GM23338 (cell line): ENCODE measurements around the gene WARS2. TPM values are rescaled to one million over a fixed set of nuclear protein-coding genes. Genes with fewer than 3 reads are reported as not detected.

Experiments
- ATAC-seq: fragments of 200-7000 bp; cut with Tn5 transposase; 3 replicates; pipeline ENCODE4 v1.9.1; 2020
- DNase-seq: peaks from one replicate; pipeline ENCODE4 v3.0.0-alpha.2; 2015; ENCODE audit warnings: low spot score
- H2AFZ ChIP-seq: fragments of 200-600 bp; sonication (generic); 2 replicates; pipeline ENCODE4 v1.8.0; 2016; ENCODE audit warnings: antibody characterized with exemption, mild to moderate bottlenecking, moderate library complexity
- H3F3A ChIP-seq: fragments of 200-600 bp; sonication (generic); replicated peaks from 2 replicates; pipeline ENCODE4 v1.8.0; 2017; ENCODE audit warnings: antibody characterized with exemption, mixed run types, low read depth
- H3K27ac ChIP-seq: fragments of 200-600 bp; sonication (generic); 2 replicates; pipeline ENCODE4 v1.6.1; 2016; ENCODE audit warnings: low read depth
- H3K27me3 ChIP-seq: fragments of 200-600 bp; sonication (generic); 2 replicates; pipeline ENCODE4 v1.8.0; 2016; ENCODE audit warnings: mild to moderate bottlenecking, mixed run types, moderate library complexity; ENCODE audit not compliant: insufficient read depth
- H3K36me3 ChIP-seq: fragments of 200-600 bp; sonication (generic); 2 replicates; pipeline ENCODE4 v1.8.0; 2016; ENCODE audit warnings: mild to moderate bottlenecking; ENCODE audit not compliant: insufficient read depth
- H3K4me1 ChIP-seq: fragments of 200-600 bp; sonication (generic); 2 replicates; pipeline ENCODE4 v1.8.0; 2016; ENCODE audit warnings: mild to moderate bottlenecking, moderate library complexity; ENCODE audit not compliant: insufficient read depth
- H3K4me2 ChIP-seq: fragments of 200-600 bp; sonication (generic); 2 replicates; pipeline ENCODE4 v1.7.1; 2017; ENCODE audit warnings: mixed run types
- H3K4me3 ChIP-seq: fragments of 200-600 bp; sonication (generic); 2 replicates; pipeline ENCODE4 v1.6.1; 2016; ENCODE audit warnings: mixed run types
- H3K79me2 ChIP-seq: fragments of 200-600 bp; sonication (generic); replicated peaks from 2 replicates; pipeline ENCODE4 v1.8.0; 2017; ENCODE audit warnings: mild to moderate bottlenecking; ENCODE audit not compliant: insufficient read depth
- H3K9me2 ChIP-seq: fragments of 200-600 bp; sonication (generic); 2 replicates; pipeline ENCODE4 v1.8.0; 2017; ENCODE audit not compliant: insufficient read depth
- H4K20me1 ChIP-seq: fragments of 200-600 bp; sonication (generic); replicated peaks from 2 replicates; pipeline ENCODE4 v1.8.0; 2017; ENCODE audit warnings: mild to moderate bottlenecking; ENCODE audit not compliant: insufficient read depth
- H3K27ac Mint-ChIP-seq: 2 replicates; pipeline ENCODE4 v1.8.0; 2020; ENCODE audit warnings: inconsistent platforms, mild to moderate bottlenecking, moderate library complexity, mixed read lengths
- H3K27me3 Mint-ChIP-seq: 3 replicates; pipeline ENCODE4 v1.8.0; 2022; ENCODE audit warnings: low read depth, mild to moderate bottlenecking, moderate library complexity, mixed read lengths, inconsistent platforms; ENCODE audit not compliant: insufficient read depth, poor library complexity
- H3K36me3 Mint-ChIP-seq: 3 replicates; pipeline ENCODE4 v1.8.0; 2021; ENCODE audit warnings: low read depth, mild to moderate bottlenecking, inconsistent platforms, moderate library complexity, mixed read lengths
- H3K4me1 Mint-ChIP-seq: 3 replicates; pipeline ENCODE4 v1.8.0; 2020; ENCODE audit warnings: mild to moderate bottlenecking, inconsistent platforms, mixed read lengths
- H3K4me3 Mint-ChIP-seq: 3 replicates; pipeline ENCODE4 v1.8.0; 2021; ENCODE audit warnings: moderate library complexity, mild to moderate bottlenecking, inconsistent platforms, mixed read lengths
- H3K9me3 Mint-ChIP-seq: 3 replicates; pipeline ENCODE4 v1.8.0; 2020; ENCODE audit warnings: moderate library complexity, mild to moderate bottlenecking, inconsistent platforms, mixed read lengths
- CREB1 ChIP-seq: fragments of 250-450 bp; sonication (Bioruptor Pico); IDR thresholded peaks from 2 replicates; pipeline ENCODE4 v1.5.0; 2020; ENCODE audit warnings: low read depth, mild to moderate bottlenecking, moderate library complexity
- EZH2 ChIP-seq: fragments of 200-600 bp; sonication (generic); IDR thresholded peaks from one replicate; pipeline ENCODE4 v1.8.0; 2017; ENCODE audit warnings: antibody characterized with exemption, mild to moderate bottlenecking, low read depth; ENCODE audit not compliant: unreplicated experiment
- EZH2phosphoT487 ChIP-seq: fragments of 200-600 bp; sonication (generic); IDR thresholded peaks from one replicate; pipeline ENCODE4 v1.8.1; 2018; ENCODE audit warnings: antibody characterized with exemption; ENCODE audit not compliant: unreplicated experiment
- NANOG ChIP-seq: IDR thresholded peaks from 2 replicates; pipeline ENCODE4 v1.6.1; 2016; ENCODE audit warnings: antibody characterized with exemption, borderline replicate concordance
- STAT1 ChIP-seq: IDR thresholded peaks from one replicate; pipeline ENCODE4 v1.6.1; 2016; ENCODE audit warnings: antibody characterized with exemption; ENCODE audit not compliant: unreplicated experiment
- ZNF114 ChIP-seq: fragments of 250-450 bp; sonication (Bioruptor Pico); IDR thresholded peaks from 2 replicates; pipeline ENCODE4 v1.5.0; 2020; ENCODE audit warnings: mild to moderate bottlenecking, moderate library complexity
- polyA plus RNA-seq: library from polyadenylated mRNA; unstranded; fragments of >200 nt; fragmentation: Nextera tagmentation; extraction: Ambion mirVana; gene quantifications from 2 replicates; pipeline ENCODE4 v1.2.1, GENCODE V29; 2016
- total RNA-seq: library from RNA; depleted of rRNA; stranded (reverse); fragments of >200 nt; shearing (Covaris generic); gene quantifications from 2 replicates; pipeline ENCODE4 v1.2.3, GENCODE V29; 2014
- TF ChIP-seq, protein P1 (sequence below): fragments of 250-450 bp; sonication (Bioruptor Pico); IDR thresholded peaks from 2 replicates; pipeline ENCODE4 v1.5.0; 2020; ENCODE audit warnings: mild to moderate bottlenecking, moderate library complexity
- TF ChIP-seq, protein P2 (sequence below), 2 experiments: fragments of 200-600 bp in 1 of 2; sonication (generic) in 1 of 2; conservative IDR thresholded peaks; 2 replicates each; pipeline versions ENCODE4 v1.5.1 to v1.6.1; 2016 to 2017; ENCODE audit warnings: antibody characterized with exemption in 2 of 2, low read depth in 2 of 2, mild to moderate bottlenecking in 2 of 2, moderate library complexity in 1 of 2
- TF ChIP-seq, protein P3 (sequence below): IDR thresholded peaks from 2 replicates; pipeline ENCODE4 v1.6.1; 2016; ENCODE audit warnings: antibody characterized with exemption

WARS2 gene
- total and polyA plus RNA-seq, 2 experiments from 2014 or later = 6.4 to 12.6 TPM

DNA sequence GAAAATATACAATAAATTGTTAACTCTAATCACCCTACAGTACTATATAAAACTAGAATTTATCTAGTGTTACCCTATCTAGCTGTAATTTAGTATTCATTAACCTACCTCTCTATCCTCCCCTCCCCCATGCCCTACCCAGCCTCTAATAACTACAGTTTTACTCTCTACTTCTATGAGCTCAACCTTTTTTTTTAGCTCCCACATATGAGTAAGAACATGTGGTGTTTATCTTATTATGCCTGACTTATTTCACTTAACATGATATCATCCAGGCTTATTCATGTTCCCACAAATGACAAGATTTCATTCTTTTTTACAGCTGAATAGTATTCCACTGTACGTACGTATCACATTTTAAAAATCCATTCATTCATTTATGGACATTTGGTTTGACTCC is 46.0 kb upstream of the WARS2 start (continued):
- TF ChIP-seq, protein P1, sequence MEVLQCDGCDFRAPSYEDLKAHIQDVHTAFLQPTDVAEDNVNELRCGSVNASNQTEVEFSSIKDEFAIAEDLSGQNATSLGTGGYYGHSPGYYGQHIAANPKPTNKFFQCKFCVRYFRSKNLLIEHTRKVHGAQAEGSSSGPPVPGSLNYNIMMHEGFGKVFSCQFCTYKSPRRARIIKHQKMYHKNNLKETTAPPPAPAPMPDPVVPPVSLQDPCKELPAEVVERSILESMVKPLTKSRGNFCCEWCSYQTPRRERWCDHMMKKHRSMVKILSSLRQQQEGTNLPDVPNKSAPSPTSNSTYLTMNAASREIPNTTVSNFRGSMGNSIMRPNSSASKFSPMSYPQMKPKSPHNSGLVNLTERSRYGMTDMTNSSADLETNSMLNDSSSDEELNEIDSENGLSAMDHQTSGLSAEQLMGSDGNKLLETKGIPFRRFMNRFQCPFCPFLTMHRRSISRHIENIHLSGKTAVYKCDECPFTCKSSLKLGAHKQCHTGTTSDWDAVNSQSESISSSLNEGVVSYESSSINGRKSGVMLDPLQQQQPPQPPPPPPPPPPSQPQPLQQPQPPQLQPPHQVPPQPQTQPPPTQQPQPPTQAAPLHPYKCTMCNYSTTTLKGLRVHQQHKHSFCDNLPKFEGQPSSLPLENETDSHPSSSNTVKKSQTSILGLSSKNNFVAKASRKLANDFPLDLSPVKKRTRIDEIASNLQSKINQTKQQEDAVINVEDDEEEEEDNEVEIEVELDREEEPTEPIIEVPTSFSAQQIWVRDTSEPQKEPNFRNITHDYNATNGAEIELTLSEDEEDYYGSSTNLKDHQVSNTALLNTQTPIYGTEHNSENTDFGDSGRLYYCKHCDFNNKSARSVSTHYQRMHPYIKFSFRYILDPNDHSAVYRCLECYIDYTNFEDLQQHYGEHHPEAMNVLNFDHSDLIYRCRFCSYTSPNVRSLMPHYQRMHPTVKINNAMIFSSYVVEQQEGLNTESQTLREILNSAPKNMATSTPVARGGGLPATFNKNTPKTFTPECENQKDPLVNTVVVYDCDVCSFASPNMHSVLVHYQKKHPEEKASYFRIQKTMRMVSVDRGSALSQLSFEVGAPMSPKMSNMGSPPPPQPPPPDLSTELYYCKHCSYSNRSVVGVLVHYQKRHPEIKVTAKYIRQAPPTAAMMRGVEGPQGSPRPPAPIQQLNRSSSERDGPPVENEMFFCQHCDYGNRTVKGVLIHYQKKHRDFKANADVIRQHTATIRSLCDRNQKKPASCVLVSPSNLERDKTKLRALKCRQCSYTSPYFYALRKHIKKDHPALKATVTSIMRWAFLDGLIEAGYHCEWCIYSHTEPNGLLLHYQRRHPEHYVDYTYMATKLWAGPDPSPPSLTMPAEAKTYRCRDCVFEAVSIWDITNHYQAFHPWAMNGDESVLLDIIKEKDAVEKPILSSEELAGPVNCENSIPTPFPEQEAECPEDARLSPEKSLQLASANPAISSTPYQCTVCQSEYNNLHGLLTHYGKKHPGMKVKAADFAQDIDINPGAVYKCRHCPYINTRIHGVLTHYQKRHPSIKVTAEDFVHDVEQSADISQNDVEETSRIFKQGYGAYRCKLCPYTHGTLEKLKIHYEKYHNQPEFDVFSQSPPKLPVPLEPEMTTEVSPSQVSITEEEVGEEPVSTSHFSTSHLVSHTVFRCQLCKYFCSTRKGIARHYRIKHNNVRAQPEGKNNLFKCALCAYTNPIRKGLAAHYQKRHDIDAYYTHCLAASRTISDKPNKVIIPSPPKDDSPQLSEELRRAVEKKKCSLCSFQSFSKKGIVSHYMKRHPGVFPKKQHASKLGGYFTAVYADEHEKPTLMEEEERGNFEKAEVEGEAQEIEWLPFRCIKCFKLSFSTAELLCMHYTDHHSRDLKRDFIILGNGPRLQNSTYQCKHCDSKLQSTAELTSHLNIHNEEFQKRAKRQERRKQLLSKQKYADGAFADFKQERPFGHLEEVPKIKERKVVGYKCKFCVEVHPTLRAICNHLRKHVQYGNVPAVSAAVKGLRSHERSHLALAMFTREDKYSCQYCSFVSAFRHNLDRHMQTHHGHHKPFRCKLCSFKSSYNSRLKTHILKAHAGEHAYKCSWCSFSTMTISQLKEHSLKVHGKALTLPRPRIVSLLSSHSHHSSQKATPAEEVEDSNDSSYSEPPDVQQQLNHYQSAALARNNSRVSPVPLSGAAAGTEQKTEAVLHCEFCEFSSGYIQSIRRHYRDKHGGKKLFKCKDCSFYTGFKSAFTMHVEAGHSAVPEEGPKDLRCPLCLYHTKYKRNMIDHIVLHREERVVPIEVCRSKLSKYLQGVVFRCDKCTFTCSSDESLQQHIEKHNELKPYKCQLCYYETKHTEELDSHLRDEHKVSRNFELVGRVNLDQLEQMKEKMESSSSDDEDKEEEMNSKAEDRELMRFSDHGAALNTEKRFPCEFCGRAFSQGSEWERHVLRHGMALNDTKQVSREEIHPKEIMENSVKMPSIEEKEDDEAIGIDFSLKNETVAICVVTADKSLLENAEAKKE (CRISPR knock-in tag) = no peak
- no peak for TF ChIP-seq EZH2phosphoT487
- TF ChIP-seq EZH2 = no peak

DNA sequence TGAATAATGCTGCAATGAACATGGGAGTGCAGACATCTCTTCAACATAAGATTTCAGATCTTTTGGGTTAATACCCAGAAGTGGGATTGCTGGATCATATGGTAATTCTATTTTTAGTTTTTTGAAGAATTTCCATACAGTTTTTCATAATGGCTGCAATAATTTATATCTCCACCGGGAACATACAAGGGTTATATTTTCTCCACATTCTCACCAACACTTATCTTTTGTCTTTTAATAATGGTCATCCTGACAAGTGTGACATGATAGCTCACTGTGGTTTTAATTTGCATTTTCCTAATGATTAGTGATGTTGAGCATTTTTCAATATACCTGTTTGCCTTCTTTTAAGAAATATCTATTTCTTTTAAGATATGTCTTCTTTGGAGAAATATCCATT is 44.5 kb upstream of the WARS2 start:
- Histone ChIP-seq H3K79me2 (no peaks in the 10 kb centered on the region), H3K36me3 (no peaks in the 10 kb centered on the region), H4K20me1 (no peaks in the 10 kb centered on the region), H3K4me3 (no peak overlapping the region), H3F3A (no peaks in the 10 kb centered on the region), H3K4me1 (no peaks in the 10 kb centered on the region), H3K27me3 (no peaks in the 10 kb centered on the region), H3K4me2 (no peak overlapping the region), H2AFZ (no peak overlapping the region), H3K9me2 (no peaks in the 10 kb centered on the region), H3K27ac (no peak overlapping the region)
- TF ChIP-seq STAT1 (no peak), CREB1 (no peak)
- Mint-ChIP-seq H3K27me3 (no peaks in the 10 kb centered on the region), H3K9me3 (no peaks in the 10 kb centered on the region), H3K4me1 (no peaks in the 10 kb centered on the region), H3K36me3 (peaks cover 5% of the 10 kb centered on the region; the same call in 2 of the 3 replicates), H3K4me3 (no peak overlapping the region), H3K27ac (no peak overlapping the region)
- ATAC-seq (no peak), DNase-seq (no peak)

DNA sequence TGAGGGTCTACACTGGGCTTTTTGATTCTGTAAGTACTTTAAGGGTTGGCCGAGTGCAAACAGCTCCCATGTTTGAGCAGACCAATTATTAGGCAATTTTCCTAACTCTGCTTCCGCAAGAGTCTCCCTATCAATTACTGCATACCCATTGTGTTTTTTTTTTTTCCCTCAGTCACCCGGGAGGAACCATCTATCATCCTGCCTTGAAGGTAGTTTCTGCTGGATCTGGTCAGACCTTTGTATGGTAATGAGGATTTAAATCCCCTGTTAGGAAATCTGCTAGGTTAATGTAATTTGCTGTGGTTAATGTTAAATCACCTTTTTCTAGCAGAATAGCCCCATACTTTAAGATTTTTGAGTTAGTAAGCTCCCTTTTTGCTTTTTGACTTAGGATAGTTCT is 40.8 kb upstream of the WARS2 start:
- Histone ChIP-seq H3K4me3 (no peak overlapping the region), H3K4me2 (no peak overlapping the region), H3K4me1 (no peaks in the 10 kb centered on the region), H3K36me3 (no peaks in the 10 kb centered on the region), H3K79me2 (no peaks in the 10 kb centered on the region), H4K20me1 (no peaks in the 10 kb centered on the region), H3K27me3 (no peaks in the 10 kb centered on the region), H2AFZ (no peak overlapping the region), H3K9me2 (no peaks in the 10 kb centered on the region), H3K27ac (no peak overlapping the region), H3F3A (no peaks in the 10 kb centered on the region)
- ATAC-seq (no peak), DNase-seq (no peak)
- Mint-ChIP-seq H3K27ac (no peak overlapping the region), H3K9me3 (peaks cover 17% of the 10 kb centered on the region), H3K4me3 (no peak overlapping the region), H3K4me1 (no peaks in the 10 kb centered on the region), H3K27me3 (no peaks in the 10 kb centered on the region), H3K36me3 (peaks cover 28% of the 10 kb centered on the region)
- TF ChIP-seq, protein P2, sequence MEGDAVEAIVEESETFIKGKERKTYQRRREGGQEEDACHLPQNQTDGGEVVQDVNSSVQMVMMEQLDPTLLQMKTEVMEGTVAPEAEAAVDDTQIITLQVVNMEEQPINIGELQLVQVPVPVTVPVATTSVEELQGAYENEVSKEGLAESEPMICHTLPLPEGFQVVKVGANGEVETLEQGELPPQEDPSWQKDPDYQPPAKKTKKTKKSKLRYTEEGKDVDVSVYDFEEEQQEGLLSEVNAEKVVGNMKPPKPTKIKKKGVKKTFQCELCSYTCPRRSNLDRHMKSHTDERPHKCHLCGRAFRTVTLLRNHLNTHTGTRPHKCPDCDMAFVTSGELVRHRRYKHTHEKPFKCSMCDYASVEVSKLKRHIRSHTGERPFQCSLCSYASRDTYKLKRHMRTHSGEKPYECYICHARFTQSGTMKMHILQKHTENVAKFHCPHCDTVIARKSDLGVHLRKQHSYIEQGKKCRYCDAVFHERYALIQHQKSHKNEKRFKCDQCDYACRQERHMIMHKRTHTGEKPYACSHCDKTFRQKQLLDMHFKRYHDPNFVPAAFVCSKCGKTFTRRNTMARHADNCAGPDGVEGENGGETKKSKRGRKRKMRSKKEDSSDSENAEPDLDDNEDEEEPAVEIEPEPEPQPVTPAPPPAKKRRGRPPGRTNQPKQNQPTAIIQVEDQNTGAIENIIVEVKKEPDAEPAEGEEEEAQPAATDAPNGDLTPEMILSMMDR (conservative IDR thresholded peaks at IDR 0.05; ENCODE audit: low read depth in 2 of 2) = no peak
- TF ChIP-seq, protein P3, sequence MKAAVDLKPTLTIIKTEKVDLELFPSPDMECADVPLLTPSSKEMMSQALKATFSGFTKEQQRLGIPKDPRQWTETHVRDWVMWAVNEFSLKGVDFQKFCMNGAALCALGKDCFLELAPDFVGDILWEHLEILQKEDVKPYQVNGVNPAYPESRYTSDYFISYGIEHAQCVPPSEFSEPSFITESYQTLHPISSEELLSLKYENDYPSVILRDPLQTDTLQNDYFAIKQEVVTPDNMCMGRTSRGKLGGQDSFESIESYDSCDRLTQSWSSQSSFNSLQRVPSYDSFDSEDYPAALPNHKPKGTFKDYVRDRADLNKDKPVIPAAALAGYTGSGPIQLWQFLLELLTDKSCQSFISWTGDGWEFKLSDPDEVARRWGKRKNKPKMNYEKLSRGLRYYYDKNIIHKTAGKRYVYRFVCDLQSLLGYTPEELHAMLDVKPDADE = no peak
- no peak for TF ChIP-seq NANOG
- TF ChIP-seq EZH2 = no peak
- TF ChIP-seq ZNF114 (CRISPR knock-in tag) = no peak
- no peak for TF ChIP-seq STAT1
